Dermis microvascular lymphatic vessel endothelial cell (primary cell): ENCODE results near the gene DNAH17. TPM values are rescaled to one million over a fixed set of nuclear protein-coding genes. Genes with fewer than 3 reads are reported as not detected.
A peak's percentile ranks its signal among the peaks of the same experiment; 100 is the strongest.
"Not testable (repeated sequence)": the region's sequence is repeated elsewhere in the genome, so short reads cannot be mapped to it uniquely, and the experiment has no call there.

Experiments used
- DNase-seq, 2 donors: peaks; one replicate each; pipeline versions ENCODE4 v3.0.0 to v3.0.0-alpha.2; 2010; ENCODE audit warnings: low read depth in 2 of 2
- total RNA-seq: library from RNA; depleted of rRNA; stranded (reverse); fragments of >200 nt; gene quantifications from 2 replicates; pipeline ENCODE4 v1.2.1, GENCODE V29; 2014

Gene DNAH17
- total RNA-seq, 1 donor from 2014 or later: under 0.01 TPM

GRCh38 chr17:78524870-78525510 is 52.2 kb downstream of the DNAH17 start:
- no peak for DNase-seq

GRCh38 chr17:78523934-78524655 is 53.1 kb downstream of the DNAH17 start:
- DNase-seq: no peak

GRCh38 chr17:78522031-78522809 is 55.0 kb downstream of the DNAH17 start:
- no peak for DNase-seq

GRCh38 chr17:78517421-78517820 is 59.8 kb downstream of the DNAH17 start:
- DNase-seq: no peak

- no peak for DNase-seq
Observed at GRCh38 chr17:78515480-78515879, 61.7 kb downstream of the DNAH17 start.

- no peak for DNase-seq
Observed at GRCh38 chr17:78514521-78514920, 62.7 kb downstream of the DNAH17 start.

GRCh38 chr17:78512976-78513375 is 64.2 kb downstream of the DNAH17 start:
- DNase-seq: peak in 1 of 2 donors; percentile 12

GRCh38 chr17:78510141-78511075 is 66.8 kb downstream of the DNAH17 start:
- no peak for DNase-seq

GRCh38 chr17:78507526-78507925 is 69.7 kb downstream of the DNAH17 start:
- no peak for DNase-seq

- DNase-seq: no peak
Observed at GRCh38 chr17:78506454-78507309, 70.5 kb downstream of the DNAH17 start.

- no peak for DNase-seq
Observed at GRCh38 chr17:78504156-78504925, 72.9 kb downstream of the DNAH17 start.

- not testable (repeated sequence) for DNase-seq
Observed at GRCh38 chr17:78503388-78503787, 73.8 kb downstream of the DNAH17 start.

GRCh38 chr17:78502611-78503148 is 74.5 kb downstream of the DNAH17 start:
- no peak for DNase-seq

GRCh38 chr17:78501241-78502036 is 75.8 kb downstream of the DNAH17 start:
- no peak for DNase-seq

- no peak for DNase-seq
Observed at GRCh38 chr17:78500806-78501205, 76.4 kb downstream of the DNAH17 start.

GRCh38 chr17:78499715-78500540 is 77.3 kb downstream of the DNAH17 start:
- no peak for DNase-seq

- DNase-seq: no peak
Observed at GRCh38 chr17:78498848-78499247, 78.3 kb downstream of the DNAH17 start.
